ENCODE data around the gene OR10A6.

GRCh38 chr11:7944123-7944522, 13.1 kb upstream of the OR10A6 start:
- TF ChIP-seq CTCF (IDR thresholded peaks at IDR 0.05 in 8 of 11, conservative IDR thresholded peaks at IDR 0.05 in 3 of 11), result no peak
- TF ChIP-seq POLR2A (IDR thresholded peaks at IDR 0.05), result no peak

Data from spleen (tissue), 7 donors.